H9 (cell line): ENCODE measurements around the gene MBD5. TPM values are rescaled to one million over a fixed set of nuclear protein-coding genes. Genes with fewer than 3 reads are reported as not detected.
A peak's percentile ranks its signal among the peaks of the same experiment; 100 is the strongest.

ENCODE experiments used
- DNase-seq: peaks from one replicate; pipeline ENCODE4 v3.0.0-alpha.2; 2017
- H2AFZ ChIP-seq: one replicate; pipeline ENCODE4 v1.6.1; 2013; ENCODE audit warnings: mild to moderate bottlenecking, low read length, control low read depth, moderate library complexity
- H2AK5ac ChIP-seq: 2 replicates; pipeline ENCODE4 v1.6.1; 2013; ENCODE audit warnings: low read length, control low read depth, mixed read lengths; ENCODE audit not compliant: insufficient read length
- H2BK120ac ChIP-seq: one replicate; pipeline ENCODE4 v1.6.1; 2013; ENCODE audit warnings: low read depth, mild to moderate bottlenecking, low read length, control low read depth, inconsistent platforms; ENCODE audit not compliant: poor library complexity, severe bottlenecking
- H2BK12ac ChIP-seq: 2 replicates; pipeline ENCODE4 v1.6.1; 2013; ENCODE audit warnings: low read length, control low read depth, mixed read lengths, low read depth; ENCODE audit not compliant: insufficient read length
- H2BK15ac ChIP-seq: 2 replicates; pipeline ENCODE4 v1.6.1; 2013; ENCODE audit warnings: low read depth, low read length, control low read depth
- H2BK20ac ChIP-seq: one replicate; pipeline ENCODE4 v1.6.1; 2013; ENCODE audit warnings: low read depth, mild to moderate bottlenecking, low read length, control low read depth, inconsistent platforms; ENCODE audit not compliant: poor library complexity, severe bottlenecking
- H2BK5ac ChIP-seq: 2 replicates; pipeline ENCODE4 v1.6.1; 2013; ENCODE audit warnings: low read length, control low read depth, mixed read lengths; ENCODE audit not compliant: insufficient read length
- H3K14ac ChIP-seq: 2 replicates; pipeline ENCODE4 v1.6.1; 2013; ENCODE audit warnings: low read length, control low read depth; ENCODE audit not compliant: insufficient read depth
- H3K18ac ChIP-seq: 2 replicates; pipeline ENCODE4 v1.6.1; 2013; ENCODE audit warnings: low read depth, mild to moderate bottlenecking, mixed read lengths, low read length, control low read depth; ENCODE audit not compliant: insufficient read length
- H3K23ac ChIP-seq: 2 replicates; pipeline ENCODE4 v1.6.1; 2013; ENCODE audit warnings: low read length, control low read depth, mixed read lengths, low read depth; ENCODE audit not compliant: insufficient read length
- H3K23me2 ChIP-seq: 2 replicates; pipeline ENCODE4 v1.6.1; 2013; ENCODE audit warnings: low read depth, mild to moderate bottlenecking, mixed read lengths, low read length, control low read depth; ENCODE audit not compliant: insufficient read length, poor library complexity, severe bottlenecking
- H3K27ac ChIP-seq: 2 replicates; pipeline ENCODE4 v1.5.1; 2013; ENCODE audit warnings: low read length, control low read depth, mixed read lengths, low read depth; ENCODE audit not compliant: insufficient read length
- H3K27me3 ChIP-seq: 2 replicates; pipeline ENCODE4 v1.6.1; 2013; ENCODE audit warnings: low read length, control low read depth, inconsistent platforms; ENCODE audit not compliant: insufficient read depth
- H3K4ac ChIP-seq: 2 replicates; pipeline ENCODE4 v1.6.1; 2013; ENCODE audit warnings: low read depth, mild to moderate bottlenecking, control low read depth, inconsistent platforms, low read length, moderate library complexity
- H3K4me1 ChIP-seq: 2 replicates; pipeline ENCODE4 v1.6.1; 2013; ENCODE audit warnings: low read length, control low read depth, inconsistent platforms; ENCODE audit not compliant: insufficient read depth
- H3K4me2 ChIP-seq: 2 replicates; pipeline ENCODE4 v1.6.1; 2013; ENCODE audit warnings: low read length, control low read depth, mixed read lengths; ENCODE audit not compliant: insufficient read length, insufficient read depth
- H3K56ac ChIP-seq: 2 replicates; pipeline ENCODE4 v1.6.1; 2013; ENCODE audit warnings: low read depth, mild to moderate bottlenecking, mixed read lengths, low read length, control low read depth; ENCODE audit not compliant: insufficient read length
- H3K79me1 ChIP-seq: 2 replicates; pipeline ENCODE4 v1.6.1; 2013; ENCODE audit warnings: low read depth, mild to moderate bottlenecking, moderate library complexity, low read length, control low read depth, inconsistent platforms; ENCODE audit not compliant: insufficient read depth, poor library complexity, severe bottlenecking
- H3K79me2 ChIP-seq: 2 replicates; pipeline ENCODE4 v1.6.1; 2013; ENCODE audit warnings: low read length, control low read depth, inconsistent platforms; ENCODE audit not compliant: insufficient read depth
- H3K9ac ChIP-seq: 2 replicates; pipeline ENCODE4 v1.6.1; 2013; ENCODE audit warnings: low read length, control low read depth, mixed read lengths; ENCODE audit not compliant: insufficient read length; ENCODE audit errors: extremely low read depth
- H3K9me3 ChIP-seq: one replicate; pipeline ENCODE4 v1.6.1; 2013; ENCODE audit warnings: low read depth, low read length, inconsistent platforms; ENCODE audit not compliant: control insufficient read depth
- H3T11ph ChIP-seq: one replicate; pipeline ENCODE4 v1.6.1; 2013; ENCODE audit warnings: mild to moderate bottlenecking, low read length, control low read depth, inconsistent platforms
- H4K20me1 ChIP-seq: one replicate; pipeline ENCODE4 v1.6.1; 2013; ENCODE audit not compliant: control insufficient read depth, insufficient read length, insufficient read depth
- H4K5ac ChIP-seq: 2 replicates; pipeline ENCODE4 v1.6.1; 2013; ENCODE audit warnings: low read depth, mild to moderate bottlenecking, mixed read lengths, low read length, control low read depth; ENCODE audit not compliant: insufficient read length
- H4K8ac ChIP-seq: replicated peaks from 2 replicates; pipeline ENCODE4 v1.6.1; 2013; ENCODE audit warnings: low read length, control low read depth, mixed read lengths, low read depth; ENCODE audit not compliant: insufficient read length
- H4K91ac ChIP-seq: 2 replicates; pipeline ENCODE4 v1.6.1; 2013; ENCODE audit warnings: low read depth, mild to moderate bottlenecking, moderate library complexity, mixed read lengths, low read length, control low read depth; ENCODE audit not compliant: insufficient read length
- H3K27ac Mint-ChIP-seq, 3 experiments: 2 replicates in 2 of 3; 3 replicates in 1 of 3; pipeline ENCODE4 v1.8.0; 2020 to 2021; ENCODE audit warnings: mixed read lengths in 3 of 3, mild to moderate bottlenecking in 1 of 3, moderate library complexity in 1 of 3
- H3K27me3 Mint-ChIP-seq: 2 replicates; pipeline ENCODE4 v1.8.0; 2021; ENCODE audit warnings: low read depth, mild to moderate bottlenecking, moderate library complexity, mixed read lengths
- H3K36me3 Mint-ChIP-seq, 3 experiments: 2 replicates in 2 of 3; 3 replicates in 1 of 3; pipeline ENCODE4 v1.8.0; 2020 to 2021; ENCODE audit warnings: low read depth in 3 of 3, mixed read lengths in 3 of 3; ENCODE audit not compliant: insufficient read depth in 1 of 3
- H3K4me1 Mint-ChIP-seq, 2 experiments: 2 replicates each; pipeline ENCODE4 v1.8.0; 2020; ENCODE audit warnings: mixed read lengths in 2 of 2
- H3K4me3 Mint-ChIP-seq, 2 experiments: 2 replicates in 1 of 2; 3 replicates in 1 of 2; pipeline ENCODE4 v1.8.0; 2020 to 2021; ENCODE audit warnings: mild to moderate bottlenecking in 2 of 2, mixed read lengths in 2 of 2, moderate library complexity in 1 of 2
- H3K9me3 Mint-ChIP-seq, 2 experiments: 2 replicates in 1 of 2; 3 replicates in 1 of 2; pipeline ENCODE4 v1.8.0; 2020; ENCODE audit warnings: mild to moderate bottlenecking in 2 of 2, mixed read lengths in 2 of 2, moderate library complexity in 1 of 2
- WGBS: extraction: QIAGEN DNeasy Blood & Tissue Kit; methylation state at CpG from one replicate; pipeline ENCODE4 v1.1.7; 2013; ENCODE audit warnings: missing lambda C conversion rate, low lambda C conversion rate, mixed read lengths; ENCODE audit not compliant: insufficient read length; ENCODE audit errors: extremely low coverage; 5-methylcytosine and 5-hydroxymethylcytosine counted together
- total RNA-seq: library from RNA; stranded (reverse); gene quantifications from 2 replicates; pipeline ENCODE4 v1.2.1, GENCODE V29; 2021
- TF ChIP-seq, protein P1 (sequence below): fragments of 200-600 bp; sonication (generic); conservative IDR thresholded peaks from 3 replicates; pipeline ENCODE4 v1.8.0; 2021; ENCODE audit warnings: antibody characterized with exemption, mild to moderate bottlenecking

MBD5 gene
- total RNA-seq, 1 experiment from 2014 or later = 23.1 TPM

GRCh38 chr2:148526509-148527346, 505.8 kb downstream of the MBD5 start:
- Mint-ChIP-seq H3K4me3 (no peak overlapping the region; a peak in 1 of 5 replicates), H3K9me3 (no peaks in the 10 kb centered on the region), H3K27ac (peak overlapping the region in 1 of 3 experiments; percentile 55; a peak in 1 of 7 replicates), H3K27me3 (peaks cover 2% of the 10 kb centered on the region; the same call in 1 of the 2 replicates), H3K4me1 (peaks cover 7 to 13% of the 10 kb centered on the region in 2 experiments), H3K36me3 (no peaks in the 10 kb centered on the region; a peak in 1 of 7 replicates)
- Histone ChIP-seq H3K27ac (no peak overlapping the region), H3K4ac (no peak overlapping the region), H2BK12ac (no peak overlapping the region), H2BK120ac (no peak overlapping the region), H3K27me3 (no peaks in the 10 kb centered on the region), H3K4me1 (no peaks in the 10 kb centered on the region; the same call in 1 of the 2 replicates), H3K79me2 (no peaks in the 10 kb centered on the region), H2AFZ (no peak overlapping the region), H3K9me3 (no peaks in the 10 kb centered on the region), H3K23ac (no peak overlapping the region), H2AK5ac (no peak overlapping the region), H3K18ac (no peak overlapping the region), H3K79me1 (no peaks in the 10 kb centered on the region), H3K4me2 (no peak overlapping the region), H3K9ac (no peak overlapping the region), H2BK20ac (no peak overlapping the region), H2BK15ac (no peak overlapping the region), H3T11ph (no peak overlapping the region), H3K14ac (no peak overlapping the region), H4K8ac (no peak overlapping the region), H3K23me2 (peaks cover 3% of the 10 kb centered on the region), H3K56ac (no peak overlapping the region), H4K91ac (no peak overlapping the region), H4K5ac (no peak overlapping the region), H2BK5ac (no peak overlapping the region), H4K20me1 (no peaks in the 10 kb centered on the region)
- no CpG with 5 or more reads among the region's 9 CpGs for WGBS
- DNase-seq = peak; percentile 14
- TF ChIP-seq, protein P1, sequence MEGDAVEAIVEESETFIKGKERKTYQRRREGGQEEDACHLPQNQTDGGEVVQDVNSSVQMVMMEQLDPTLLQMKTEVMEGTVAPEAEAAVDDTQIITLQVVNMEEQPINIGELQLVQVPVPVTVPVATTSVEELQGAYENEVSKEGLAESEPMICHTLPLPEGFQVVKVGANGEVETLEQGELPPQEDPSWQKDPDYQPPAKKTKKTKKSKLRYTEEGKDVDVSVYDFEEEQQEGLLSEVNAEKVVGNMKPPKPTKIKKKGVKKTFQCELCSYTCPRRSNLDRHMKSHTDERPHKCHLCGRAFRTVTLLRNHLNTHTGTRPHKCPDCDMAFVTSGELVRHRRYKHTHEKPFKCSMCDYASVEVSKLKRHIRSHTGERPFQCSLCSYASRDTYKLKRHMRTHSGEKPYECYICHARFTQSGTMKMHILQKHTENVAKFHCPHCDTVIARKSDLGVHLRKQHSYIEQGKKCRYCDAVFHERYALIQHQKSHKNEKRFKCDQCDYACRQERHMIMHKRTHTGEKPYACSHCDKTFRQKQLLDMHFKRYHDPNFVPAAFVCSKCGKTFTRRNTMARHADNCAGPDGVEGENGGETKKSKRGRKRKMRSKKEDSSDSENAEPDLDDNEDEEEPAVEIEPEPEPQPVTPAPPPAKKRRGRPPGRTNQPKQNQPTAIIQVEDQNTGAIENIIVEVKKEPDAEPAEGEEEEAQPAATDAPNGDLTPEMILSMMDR = no peak
